Keratinocyte (primary cell): ENCODE measurements around the gene SND1.

Source experiments
- CTCF ChIP-seq, 3 experiments: IDR thresholded peaks in 1 of 3; conservative IDR thresholded peaks in 1 of 3; optimal IDR thresholded peaks in 1 of 3; 2 replicates in 2 of 3; 3 replicates in 1 of 3; pipeline versions ENCODE3 to v1.5.1; 2011; ENCODE audit warnings: low read length in 3 of 3, mild to moderate bottlenecking in 3 of 3, moderate library complexity in 2 of 3, control low read depth in 1 of 3, inconsistent platforms in 1 of 3; ENCODE audit not compliant: insufficient read depth in 2 of 3; ENCODE audit errors: extremely low read depth in 1 of 3
- EZH2 ChIP-seq: IDR thresholded peaks from one replicate; pipeline ENCODE4 v1.6.1; 2012; ENCODE audit warnings: inconsistent platforms, mild to moderate bottlenecking, low read length, moderate library complexity

- no peak for TF ChIP-seq EZH2
- no peak for TF ChIP-seq CTCF (optimal IDR thresholded peaks at IDR 0.05 in 1 of 3, IDR thresholded peaks at IDR 0.05 in 1 of 3, conservative IDR thresholded peaks at IDR 0.05 in 1 of 3; ENCODE audit: extremely low read depth in 1 of 3, insufficient read depth in 2 of 3, low read length in 3 of 3)
Observed at GRCh38 chr7:128005117-128005516, 353.1 kb downstream of the SND1 start.
